HL-60 (cell line): ENCODE results near the gene PPM1F.

Source experiments
- GABPA ChIP-seq: IDR thresholded peaks from 2 replicates; pipeline ENCODE4 v1.6.1; 2012; ENCODE audit warnings: low read depth
- TF ChIP-seq, protein P1 (sequence below): IDR thresholded peaks from one replicate; pipeline ENCODE4 v1.5.1; 2011; ENCODE audit warnings: low read length, control low read depth, inconsistent platforms; ENCODE audit not compliant: insufficient read depth
- TF ChIP-seq, protein P2 (sequence below): IDR thresholded peaks from 2 replicates; pipeline ENCODE4 v1.6.1; 2012; ENCODE audit warnings: low read depth; ENCODE audit not compliant: insufficient replicate concordance

DNA sequence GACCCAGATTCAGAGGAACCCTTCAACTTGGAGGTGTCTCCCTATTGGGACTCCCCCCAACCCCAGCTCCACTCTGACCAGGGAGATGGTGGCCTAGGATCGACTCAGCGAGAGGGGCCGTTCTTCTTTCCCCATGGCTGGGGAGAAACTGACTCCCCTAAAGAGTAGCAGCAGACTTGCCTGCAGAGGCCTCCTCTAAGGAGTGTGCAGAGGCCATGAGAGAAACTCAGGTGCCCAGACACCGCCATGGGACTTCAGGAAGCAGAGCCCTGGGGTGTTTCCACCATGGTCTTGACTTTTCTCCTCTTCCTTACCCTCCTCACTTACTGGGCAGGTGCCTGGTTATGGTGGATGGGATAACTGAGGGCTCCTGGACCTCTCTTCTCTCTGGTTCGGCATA, 32.6 kb upstream of the PPM1F start:
- TF ChIP-seq, protein P1, sequence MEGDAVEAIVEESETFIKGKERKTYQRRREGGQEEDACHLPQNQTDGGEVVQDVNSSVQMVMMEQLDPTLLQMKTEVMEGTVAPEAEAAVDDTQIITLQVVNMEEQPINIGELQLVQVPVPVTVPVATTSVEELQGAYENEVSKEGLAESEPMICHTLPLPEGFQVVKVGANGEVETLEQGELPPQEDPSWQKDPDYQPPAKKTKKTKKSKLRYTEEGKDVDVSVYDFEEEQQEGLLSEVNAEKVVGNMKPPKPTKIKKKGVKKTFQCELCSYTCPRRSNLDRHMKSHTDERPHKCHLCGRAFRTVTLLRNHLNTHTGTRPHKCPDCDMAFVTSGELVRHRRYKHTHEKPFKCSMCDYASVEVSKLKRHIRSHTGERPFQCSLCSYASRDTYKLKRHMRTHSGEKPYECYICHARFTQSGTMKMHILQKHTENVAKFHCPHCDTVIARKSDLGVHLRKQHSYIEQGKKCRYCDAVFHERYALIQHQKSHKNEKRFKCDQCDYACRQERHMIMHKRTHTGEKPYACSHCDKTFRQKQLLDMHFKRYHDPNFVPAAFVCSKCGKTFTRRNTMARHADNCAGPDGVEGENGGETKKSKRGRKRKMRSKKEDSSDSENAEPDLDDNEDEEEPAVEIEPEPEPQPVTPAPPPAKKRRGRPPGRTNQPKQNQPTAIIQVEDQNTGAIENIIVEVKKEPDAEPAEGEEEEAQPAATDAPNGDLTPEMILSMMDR: no peak
- TF ChIP-seq, protein P2, sequence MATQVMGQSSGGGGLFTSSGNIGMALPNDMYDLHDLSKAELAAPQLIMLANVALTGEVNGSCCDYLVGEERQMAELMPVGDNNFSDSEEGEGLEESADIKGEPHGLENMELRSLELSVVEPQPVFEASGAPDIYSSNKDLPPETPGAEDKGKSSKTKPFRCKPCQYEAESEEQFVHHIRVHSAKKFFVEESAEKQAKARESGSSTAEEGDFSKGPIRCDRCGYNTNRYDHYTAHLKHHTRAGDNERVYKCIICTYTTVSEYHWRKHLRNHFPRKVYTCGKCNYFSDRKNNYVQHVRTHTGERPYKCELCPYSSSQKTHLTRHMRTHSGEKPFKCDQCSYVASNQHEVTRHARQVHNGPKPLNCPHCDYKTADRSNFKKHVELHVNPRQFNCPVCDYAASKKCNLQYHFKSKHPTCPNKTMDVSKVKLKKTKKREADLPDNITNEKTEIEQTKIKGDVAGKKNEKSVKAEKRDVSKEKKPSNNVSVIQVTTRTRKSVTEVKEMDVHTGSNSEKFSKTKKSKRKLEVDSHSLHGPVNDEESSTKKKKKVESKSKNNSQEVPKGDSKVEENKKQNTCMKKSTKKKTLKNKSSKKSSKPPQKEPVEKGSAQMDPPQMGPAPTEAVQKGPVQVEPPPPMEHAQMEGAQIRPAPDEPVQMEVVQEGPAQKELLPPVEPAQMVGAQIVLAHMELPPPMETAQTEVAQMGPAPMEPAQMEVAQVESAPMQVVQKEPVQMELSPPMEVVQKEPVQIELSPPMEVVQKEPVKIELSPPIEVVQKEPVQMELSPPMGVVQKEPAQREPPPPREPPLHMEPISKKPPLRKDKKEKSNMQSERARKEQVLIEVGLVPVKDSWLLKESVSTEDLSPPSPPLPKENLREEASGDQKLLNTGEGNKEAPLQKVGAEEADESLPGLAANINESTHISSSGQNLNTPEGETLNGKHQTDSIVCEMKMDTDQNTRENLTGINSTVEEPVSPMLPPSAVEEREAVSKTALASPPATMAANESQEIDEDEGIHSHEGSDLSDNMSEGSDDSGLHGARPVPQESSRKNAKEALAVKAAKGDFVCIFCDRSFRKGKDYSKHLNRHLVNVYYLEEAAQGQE: no peak
- TF ChIP-seq GABPA: no peak
